ENCODE data around the gene STK32B.
"Not testable (repeated sequence)": the region's sequence is repeated elsewhere in the genome, so short reads cannot be mapped to it uniquely, and the experiment has no call there.

Gene STK32B

DNA sequence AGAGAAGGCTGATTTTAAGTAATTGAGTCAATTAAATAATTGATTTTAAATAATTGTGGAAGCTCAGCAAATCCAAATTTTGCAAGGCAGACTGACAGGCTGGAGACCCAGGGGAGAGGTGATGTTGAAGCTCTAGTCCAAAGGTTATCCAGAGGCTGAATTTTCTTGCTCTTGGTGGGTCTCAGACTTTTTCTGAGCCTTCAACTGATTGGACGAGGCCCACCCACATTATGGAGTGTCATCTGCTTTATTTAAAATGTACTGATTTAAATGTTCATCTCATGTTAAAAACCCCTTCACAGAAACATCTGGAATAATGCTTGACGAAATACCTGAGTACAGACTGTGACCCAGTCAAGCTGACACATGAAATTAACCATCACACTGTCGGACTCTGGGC, 20.4 kb upstream of the STK32B start:
- DNase-seq (ENCODE audit: low read depth) = no peak

DNA sequence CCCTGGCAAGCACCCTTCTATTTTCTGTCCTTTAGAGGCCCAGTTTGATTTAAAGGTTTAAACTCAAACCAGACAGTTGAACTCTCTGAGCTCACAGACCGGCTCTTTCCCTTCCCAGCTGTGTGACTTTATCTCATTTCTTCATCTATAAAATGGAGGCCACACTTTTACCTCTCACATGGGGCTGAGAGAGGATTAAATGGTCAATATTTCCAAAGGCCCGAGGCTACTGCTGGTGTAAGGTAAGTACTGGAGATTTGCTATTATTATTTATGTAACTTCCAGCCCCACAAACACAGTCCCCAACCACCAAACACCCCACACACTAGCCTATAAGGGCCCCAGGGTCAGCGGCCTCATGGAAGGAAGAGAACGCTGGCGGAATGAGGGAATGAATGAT, 18.5 kb upstream of the STK32B start:
- DNase-seq (ENCODE audit: low read depth) = no peak

DNA sequence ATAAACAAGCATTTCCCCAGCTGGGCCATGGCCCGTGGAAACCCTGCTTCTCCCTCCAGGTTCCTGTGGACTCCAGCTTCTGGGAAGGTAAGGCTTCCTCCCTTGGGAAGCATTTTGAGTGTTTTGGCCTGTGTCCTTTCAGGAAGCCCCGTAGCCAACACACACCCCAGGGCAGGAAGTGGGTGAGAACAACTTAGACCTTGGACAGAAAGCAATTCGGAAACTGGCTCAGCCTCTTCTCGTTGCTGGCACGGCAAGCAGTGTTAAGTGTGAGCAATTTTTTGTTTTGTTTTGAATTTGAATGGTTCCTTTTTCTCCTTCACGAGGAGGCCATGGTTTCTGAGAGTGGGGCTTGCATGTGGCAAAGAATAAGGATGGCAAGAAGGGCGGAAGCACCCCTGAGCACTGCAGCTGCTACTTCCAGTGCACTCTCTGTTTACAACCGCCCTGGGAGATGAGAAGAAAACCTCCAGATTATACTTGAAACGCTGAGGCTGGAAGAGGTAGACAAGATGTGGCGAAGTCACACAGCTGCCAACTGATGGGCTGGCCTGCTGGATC, 17.9 kb upstream of the STK32B start:
- no peak for DNase-seq (ENCODE audit: low read depth)

DNA sequence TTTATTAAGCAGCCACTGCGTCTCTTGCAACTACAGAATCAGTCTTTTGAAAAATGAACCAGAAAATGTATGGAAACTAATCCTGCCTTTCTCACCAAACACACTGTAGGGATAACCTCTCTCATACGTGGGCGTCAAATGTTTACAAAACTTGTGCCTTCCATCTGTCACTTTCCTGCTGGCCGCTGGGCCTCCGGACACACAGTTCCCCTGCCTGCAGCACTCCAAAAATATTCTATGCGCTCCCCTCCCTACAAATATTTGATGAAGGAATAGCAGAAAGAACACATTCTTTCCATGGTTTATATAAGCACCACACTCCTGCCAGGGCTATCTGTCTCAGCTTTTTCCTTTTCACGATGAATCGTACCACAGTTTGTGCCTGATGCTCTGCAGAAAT, 17.1 kb upstream of the STK32B start:
- no peak for DNase-seq (ENCODE audit: low read depth)

DNA sequence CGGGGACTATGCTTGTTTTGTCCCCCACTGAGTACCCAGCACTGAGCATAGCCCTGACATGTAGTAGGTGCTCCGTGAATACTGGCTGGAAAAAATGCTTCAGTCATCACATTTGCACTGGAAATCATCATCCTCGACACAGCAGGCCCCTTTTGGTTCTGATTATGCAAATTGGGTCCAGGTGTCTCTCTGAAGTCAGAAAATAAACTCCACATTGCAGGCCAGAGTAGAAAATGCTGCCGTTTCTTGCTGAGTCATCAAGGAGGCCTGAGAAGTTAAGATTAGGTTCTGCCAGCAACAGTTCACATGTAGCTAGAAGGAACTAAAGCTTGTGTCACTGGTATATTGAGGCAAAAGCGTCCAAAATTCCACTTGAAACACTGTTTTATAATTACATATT, 15.0 kb upstream of the STK32B start:
- no peak for DNase-seq (ENCODE audit: low read depth)

DNA sequence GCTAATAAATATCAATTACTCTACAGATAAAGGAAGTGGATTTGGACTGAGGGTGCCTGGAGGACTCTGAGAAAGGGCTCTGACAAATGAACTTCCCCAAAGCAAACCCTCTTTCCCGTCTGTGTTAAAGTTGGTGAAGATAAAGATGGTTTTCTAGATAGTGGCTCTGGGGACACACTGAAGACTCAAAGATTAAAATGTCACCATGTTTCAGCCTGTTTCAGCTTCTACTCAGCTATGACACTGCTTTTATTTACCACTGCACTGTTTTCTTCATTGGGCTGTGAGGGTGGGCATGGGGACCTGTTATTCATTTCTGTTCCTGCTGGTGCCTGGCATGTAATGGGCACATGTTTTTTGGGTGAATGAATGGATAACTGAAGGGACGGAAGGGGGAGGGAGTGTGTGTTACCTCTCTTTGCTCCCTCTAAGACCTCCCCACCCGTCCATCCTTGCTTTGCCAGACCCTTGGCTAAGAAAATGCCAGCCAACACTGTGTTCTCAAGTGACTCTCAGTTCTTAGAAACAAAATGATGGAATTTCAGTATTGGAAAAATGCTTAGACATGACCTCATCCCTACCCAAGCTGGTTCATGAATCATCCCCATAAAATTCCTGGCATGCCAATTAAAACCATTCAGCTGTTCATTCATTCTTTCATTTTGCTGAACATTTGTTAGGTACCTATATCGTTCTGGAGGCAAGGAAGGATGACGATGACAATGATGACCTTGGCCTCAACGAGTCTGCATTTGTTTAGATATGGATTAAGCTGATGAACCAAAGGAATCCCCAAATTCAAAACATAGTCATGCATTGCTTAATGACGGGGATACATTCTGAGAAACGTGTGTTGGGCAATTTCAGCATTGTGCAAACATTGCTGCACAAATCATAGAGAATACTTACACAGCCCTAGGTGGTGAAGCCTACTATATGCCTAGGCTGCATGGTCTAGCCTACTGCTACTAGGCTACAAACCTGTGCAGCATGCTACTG, 13.4 kb upstream of the STK32B start:
- DNase-seq (ENCODE audit: low read depth) = no peak

DNA sequence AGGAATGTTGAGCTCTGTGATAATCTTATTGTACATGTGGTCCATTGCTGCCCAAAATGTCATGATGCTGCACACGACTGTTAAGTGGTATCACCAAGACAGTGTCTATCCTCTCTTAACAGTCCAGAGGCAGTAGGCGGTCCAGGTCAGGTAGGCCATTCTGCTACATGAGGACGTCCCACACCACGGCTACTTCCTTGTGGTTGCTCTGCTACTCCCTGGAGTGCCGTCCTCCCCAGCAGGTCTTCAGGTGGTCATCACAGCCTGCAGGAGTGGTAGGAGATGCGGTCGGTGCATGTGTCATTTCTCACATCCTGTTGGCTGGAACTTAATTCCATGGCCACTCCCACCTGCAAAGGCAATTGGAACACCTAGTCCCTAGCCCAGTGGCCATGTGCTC, 11.5 kb upstream of the STK32B start:
- no peak for DNase-seq (ENCODE audit: low read depth)

DNA sequence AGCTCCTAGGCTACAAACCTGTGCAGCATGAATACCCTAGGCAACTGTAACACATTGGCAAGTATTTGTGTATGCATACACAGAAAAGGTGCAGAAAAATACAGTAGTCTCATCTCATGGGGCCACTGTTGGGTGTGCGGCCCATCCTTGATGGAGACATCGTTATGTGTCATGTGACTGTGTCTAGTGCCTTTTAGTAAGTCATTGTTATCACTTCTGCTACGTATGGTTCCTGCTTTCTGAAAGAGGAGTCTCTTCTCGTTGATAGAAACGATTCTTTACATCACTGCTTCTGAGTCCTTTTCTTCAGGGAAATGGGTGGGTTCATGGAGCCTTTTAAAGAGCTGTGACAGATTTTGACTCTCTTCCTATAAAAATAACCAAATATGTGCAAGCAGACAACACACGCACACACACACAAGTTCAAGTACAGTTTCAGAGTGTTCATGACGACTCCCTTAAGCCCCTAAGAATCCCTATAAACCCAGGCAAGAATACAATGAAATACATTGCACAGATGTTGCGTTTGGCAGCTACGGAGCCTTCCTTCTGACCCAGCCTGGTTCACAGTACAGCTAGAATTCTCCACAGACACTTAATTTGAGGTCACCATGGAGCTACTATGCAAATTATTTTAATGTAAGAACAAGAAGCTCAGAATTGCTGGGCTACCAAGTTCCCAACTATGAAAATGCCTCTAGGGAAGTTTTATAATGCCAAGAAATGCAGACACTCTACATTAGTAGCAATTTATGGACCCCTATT, 10.2 kb upstream of the STK32B start:
- DNase-seq (ENCODE audit: low read depth) = no peak

DNA sequence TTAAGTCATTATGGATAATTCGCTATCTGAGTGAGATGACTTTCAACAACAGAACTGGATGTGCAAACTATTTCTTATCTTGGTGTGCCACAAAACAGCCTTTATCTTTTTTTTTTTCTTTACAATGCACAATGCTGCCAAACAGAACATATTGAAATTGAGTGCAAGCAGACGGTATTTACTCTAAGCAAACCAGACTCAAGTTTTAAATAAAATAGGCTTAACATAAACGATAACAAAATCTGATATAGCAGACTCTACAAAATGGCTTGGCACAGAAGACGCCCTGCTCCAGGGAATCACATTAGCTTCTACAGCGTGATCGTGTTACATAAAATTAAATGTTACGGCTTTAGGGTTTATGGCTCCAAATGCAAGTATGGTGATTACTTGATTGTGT, 9.6 kb upstream of the STK32B start:
- no peak for DNase-seq (ENCODE audit: low read depth)

DNA sequence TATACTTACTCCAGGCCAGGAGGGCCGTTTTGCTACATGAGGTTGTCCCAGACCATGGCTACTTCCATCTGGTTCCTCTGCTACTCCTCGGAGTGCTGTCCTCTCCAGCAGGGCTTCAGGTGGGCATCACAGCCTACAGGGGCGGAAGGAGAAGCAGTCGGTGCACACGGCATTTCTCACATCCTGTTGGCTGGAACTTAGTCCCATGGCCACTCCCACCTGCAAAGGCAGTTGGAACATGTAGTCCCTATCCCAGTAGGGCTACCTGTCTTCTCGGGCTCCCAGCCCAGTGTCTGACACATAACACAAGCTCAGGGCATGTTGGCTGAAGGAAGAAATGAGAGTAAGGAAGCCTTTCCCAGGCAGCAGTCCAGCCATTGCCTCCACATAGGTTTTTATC, 7.7 kb upstream of the STK32B start:
- no peak for DNase-seq (ENCODE audit: low read depth)

DNA sequence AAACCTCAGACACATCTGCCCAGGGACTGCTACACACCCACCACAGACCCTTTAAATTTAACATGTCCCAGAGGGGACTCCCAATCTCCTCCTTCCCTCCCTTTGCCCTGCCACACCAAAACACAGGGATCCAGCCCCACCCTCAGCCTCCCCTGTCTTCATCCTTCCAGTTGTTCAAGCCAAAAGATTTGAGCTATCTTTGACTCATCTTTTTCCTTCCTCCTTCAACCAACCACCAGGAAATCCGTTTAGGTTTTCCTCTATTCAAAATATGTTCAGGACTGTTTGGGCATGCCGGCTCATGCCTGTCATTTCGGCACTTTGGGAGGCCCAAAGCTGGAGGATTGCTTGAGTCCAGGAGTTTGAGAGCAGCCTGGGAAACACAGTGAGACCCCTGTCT, 6.9 kb upstream of the STK32B start:
- no peak for DNase-seq (ENCODE audit: low read depth)

DNA sequence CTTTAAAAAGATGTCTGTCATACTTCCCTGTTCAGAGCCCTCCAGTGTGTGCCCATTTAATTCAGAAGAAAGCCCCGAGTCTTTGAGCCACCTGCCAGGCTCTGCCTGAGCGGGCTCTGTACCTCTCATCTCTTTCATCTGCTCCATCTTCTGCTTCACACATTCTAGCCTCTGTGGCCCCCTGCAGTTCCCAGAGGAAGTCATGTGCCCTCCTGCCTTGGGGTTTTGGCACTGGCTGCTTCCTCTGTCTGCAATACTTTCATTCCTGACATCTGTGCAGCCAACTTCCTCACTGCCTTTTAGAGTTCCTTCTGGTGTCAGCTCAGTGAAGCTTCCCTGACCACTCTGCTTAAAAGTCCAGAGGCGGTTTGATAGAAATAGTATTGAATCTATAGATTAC, 6.2 kb upstream of the STK32B start:
- no peak for DNase-seq (ENCODE audit: low read depth)

DNA sequence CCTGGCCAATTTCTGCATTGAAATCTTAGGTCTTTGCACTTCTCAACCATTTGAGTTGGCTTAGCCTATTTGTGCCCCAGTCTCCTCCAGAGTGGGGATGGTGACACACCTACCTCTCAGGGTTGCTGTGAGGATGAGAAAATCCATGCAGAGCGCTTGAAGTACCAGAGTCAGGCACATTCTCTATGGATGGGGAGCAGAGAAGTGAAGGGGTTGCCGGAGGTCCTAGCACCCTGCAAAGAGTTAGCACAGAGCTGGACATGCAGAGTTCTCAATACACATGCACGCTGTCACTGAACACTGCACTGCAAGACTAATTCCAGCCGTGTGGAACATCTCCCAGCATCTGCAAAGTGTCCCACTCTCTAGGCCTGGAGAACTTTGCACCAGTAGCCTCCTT, 2.6 kb upstream of the STK32B start:
- no peak for DNase-seq (ENCODE audit: low read depth)

DNA sequence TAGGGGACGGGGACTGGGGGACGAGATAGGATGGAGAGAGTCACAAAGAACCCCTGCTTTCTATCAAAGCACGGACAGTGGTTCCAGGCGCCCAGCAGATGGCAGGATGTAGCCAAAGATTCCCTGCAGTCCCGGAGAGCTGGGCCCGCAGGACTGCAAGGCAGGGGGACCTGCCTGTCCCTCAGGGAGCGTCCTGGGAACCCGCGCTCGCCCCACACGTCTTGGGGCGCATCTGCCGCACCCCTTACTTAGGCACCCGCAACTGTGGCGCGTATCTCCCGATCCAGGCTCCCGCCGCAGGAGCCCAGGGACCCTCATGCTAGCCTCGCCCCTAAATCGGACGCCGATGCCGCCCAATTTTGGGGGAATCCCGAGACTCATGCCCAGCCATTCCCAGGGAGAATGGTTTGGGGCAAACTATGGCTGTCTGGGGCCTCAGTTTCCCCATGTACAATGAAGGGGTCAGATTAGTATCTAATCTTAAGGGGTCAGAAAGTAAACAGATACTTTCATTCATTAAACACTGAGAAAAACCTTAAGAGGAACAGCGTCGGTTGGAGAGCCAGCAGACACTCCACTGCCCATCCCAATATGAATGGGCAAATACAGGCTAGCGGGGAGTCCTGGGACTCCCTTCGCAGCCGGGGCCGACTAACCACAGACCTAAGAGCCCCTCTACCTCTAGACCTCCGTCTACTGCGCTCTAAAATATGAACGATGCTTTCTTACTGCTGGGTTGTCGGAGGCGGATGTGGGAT, 581 bp upstream of the STK32B start:
- DNase-seq (ENCODE audit: low read depth) = peak; percentile 20

DNA sequence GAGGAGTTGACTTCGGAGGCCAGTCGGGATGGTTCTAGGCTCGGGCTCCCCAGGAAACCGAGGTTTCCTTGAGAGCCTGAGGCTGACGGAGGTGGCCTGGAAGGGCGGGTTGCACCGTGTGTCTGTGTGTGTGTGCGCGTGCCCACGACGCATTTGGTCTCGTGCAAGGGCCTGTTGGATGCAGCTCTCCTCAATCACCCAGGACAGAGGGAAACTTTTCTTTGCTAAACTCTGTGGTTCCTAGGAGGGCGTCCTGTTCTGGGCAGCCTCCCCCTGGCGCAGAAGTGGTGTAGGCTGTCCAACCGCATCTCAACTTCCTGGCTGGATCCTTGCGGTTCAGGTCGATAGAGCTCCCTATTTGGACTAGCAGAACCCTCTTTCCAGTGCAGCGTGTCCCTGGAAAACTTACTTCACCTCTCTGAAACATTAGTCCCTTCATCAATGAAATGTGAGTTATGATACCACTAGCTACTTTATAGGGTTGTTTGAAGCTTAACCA, 973 bp downstream of the STK32B start:
- DNase-seq (ENCODE audit: low read depth) = no peak

DNA sequence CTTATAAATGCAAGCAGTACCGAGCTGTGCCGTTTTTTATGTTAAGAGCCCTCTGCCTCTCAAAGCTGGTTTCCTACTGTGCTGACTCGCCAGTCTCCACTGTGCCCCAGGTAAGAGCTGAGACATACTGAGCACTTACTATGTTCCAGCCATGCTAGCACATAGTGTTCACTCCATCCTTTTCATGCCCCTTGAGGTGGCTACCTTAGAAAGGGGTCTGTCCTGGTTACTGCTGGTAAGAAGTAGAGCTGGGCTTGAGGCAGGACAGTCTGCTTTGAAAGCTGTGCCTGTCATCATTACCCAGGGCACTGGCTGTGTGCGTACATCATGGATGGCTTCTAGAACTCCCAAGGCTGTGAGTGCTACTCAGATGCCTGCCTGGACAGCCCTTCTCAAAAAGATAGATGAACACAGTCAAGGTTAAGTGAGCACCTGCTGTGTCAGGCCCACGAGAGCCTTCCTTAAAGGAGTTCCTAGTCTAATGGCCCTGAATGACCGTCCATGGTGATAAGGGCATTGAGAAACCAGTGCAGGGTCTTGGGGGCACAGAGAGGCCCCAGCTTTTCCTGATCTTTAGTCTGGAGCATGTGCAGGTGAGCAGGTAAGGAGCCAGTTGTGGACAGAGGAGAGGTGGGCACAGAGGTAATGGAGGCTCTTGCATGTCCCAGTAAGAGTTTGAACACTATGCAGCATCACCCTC, 1.6 kb downstream of the STK32B start:
- DNase-seq (ENCODE audit: low read depth) = no peak

DNA sequence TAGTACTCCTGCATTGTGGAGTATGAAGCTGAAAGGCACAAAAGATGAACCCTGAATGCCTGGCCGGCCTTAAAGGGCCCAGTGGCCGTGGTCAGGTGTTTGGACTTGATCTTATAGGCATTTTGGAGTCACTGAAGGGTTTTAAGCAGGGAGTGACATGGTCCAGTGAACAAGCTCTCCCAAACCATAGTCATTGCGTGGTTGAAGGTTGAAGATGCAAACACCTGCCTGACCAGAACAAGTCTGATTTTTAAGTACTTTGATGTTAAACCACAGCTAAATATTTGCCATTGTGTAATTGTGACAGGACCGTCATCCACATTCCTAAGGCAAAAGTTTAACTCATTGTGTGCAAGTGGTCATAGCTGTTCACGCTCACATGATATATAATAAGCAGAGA, 3.3 kb downstream of the STK32B start:
- no peak for DNase-seq (ENCODE audit: low read depth)

DNA sequence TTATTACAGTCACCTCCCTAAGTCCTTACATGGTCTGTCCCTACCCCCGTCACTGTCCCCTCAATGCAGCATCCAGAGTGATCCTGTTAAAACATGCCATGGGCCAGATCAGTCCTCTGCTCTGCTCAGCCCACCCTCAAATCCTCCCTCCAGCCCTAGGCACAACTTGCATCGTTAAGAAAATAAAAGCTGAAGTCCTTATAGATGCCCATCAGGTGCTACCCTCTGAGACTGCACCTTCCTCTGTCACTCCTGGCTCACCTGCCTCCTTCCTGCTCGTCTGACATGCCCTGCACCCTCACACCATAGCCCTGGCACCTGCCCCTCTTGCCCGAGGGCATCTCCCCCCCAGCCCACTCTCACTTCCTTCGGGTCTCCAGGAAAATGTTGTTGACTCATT, 4.1 kb downstream of the STK32B start:
- no peak for DNase-seq (ENCODE audit: low read depth)

DNA sequence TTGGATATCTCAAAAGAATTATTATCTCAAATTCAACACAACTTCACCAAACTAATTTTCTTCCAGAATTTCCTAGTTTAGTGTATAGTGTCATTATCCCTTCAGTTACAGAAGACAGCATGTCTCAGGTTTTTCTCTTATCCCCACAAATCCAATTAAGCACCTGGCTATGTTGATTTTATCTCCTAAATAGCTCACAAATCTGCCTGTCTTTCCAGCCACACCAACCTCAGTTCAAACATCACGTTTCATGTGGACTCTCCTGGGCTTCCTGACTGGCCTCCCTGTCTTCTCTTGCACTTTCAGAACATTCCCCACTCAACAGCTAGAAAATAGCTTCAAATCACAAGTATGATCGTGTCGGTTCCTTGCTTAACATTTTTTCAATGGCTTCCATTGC, 14.8 kb downstream of the STK32B start:
- DNase-seq (ENCODE audit: low read depth) = no peak

DNA sequence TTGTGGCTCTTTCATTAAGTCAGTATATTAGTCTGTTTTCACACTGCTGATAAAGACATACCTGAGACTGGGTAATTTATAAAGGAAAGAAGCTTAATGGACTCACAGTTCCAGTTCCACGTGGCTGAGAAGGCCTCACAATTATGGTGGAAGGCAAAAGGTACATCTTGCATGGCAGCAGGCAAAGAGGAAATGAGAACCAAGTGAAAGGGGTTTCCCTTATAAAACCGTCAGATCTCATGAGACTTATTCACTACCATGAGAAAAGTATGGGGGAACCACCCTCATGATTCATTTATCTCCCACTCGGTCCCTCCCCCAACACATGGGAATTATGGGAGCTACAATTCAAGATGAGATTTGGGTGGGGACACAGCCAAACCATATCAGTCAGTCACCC, 15.7 kb downstream of the STK32B start:
- DNase-seq (ENCODE audit: low read depth) = not testable (repeated sequence)

DNA sequence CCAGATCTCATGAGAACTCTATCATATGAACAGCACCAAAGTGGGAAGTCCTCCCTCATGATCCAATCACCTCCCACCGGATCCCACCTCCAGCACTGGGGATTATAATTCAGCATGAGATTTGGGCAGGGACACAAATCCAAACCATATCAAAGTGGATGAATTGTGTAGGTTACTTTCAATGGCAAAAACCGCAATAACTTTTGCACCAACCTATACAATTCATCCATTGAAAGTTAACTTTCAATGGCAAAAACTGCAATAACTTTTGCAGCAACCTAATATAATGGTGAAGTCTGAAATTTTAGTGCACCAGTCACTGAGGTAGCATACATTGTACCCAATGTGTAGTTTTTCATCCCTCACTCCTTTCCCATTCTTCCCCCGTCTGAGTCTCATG, 16.6 kb downstream of the STK32B start:
- DNase-seq (ENCODE audit: low read depth) = no peak
